Left ventricle myocardium inferior (tissue), 1 donor: ENCODE measurements around the gene TRPM2. TPM values are rescaled to one million over a fixed set of nuclear protein-coding genes. Genes with fewer than 3 reads are reported as not detected.
A peak's percentile ranks its signal among the peaks of the same experiment; 100 is the strongest.

Experiments used
- DNase-seq: peaks from one replicate; pipeline ENCODE4 v3.0.0-alpha.2; 2020
- H3K27ac ChIP-seq: fragments of 200-600 bp; replicated peaks from 2 replicates; pipeline ENCODE4 v1.8.0; 2021
- H3K27me3 ChIP-seq: fragments of 200-600 bp; 2 replicates; pipeline ENCODE4 v1.8.0; 2021; ENCODE audit warnings: low read depth
- H3K36me3 ChIP-seq: fragments of 200-600 bp; 2 replicates; pipeline ENCODE4 v1.8.0; 2021
- H3K4me1 ChIP-seq: fragments of 200-600 bp; 2 replicates; pipeline ENCODE4 v1.8.0; 2021
- H3K4me3 ChIP-seq: fragments of 200-600 bp; 2 replicates; pipeline ENCODE4 v1.8.0; 2021; ENCODE audit warnings: mild to moderate bottlenecking, moderate library complexity
- H3K9me3 ChIP-seq: fragments of 200-600 bp; replicated peaks from 2 replicates; pipeline ENCODE4 v1.8.0; 2021
- intact Hi-C: fragments of 100-400 bp; cut with micrococcal nuclease; formaldehyde crosslinking; loops from one replicate; pipeline ENCODE4 v1.11.0; 2022
- total RNA-seq: library from RNA; stranded (reverse); fragmentation: NEBNext Ultra II Directional; extraction: Animal tissue kit (Norgen Biotek cat#: 25700); gene quantifications from one replicate; pipeline ENCODE4 v1.2.1, GENCODE V29; 2021
- TF ChIP-seq, protein P1 (sequence below): fragments of 200-600 bp; IDR thresholded peaks from 2 replicates; pipeline ENCODE4 v1.8.0; 2021; ENCODE audit warnings: antibody characterized with exemption, mild to moderate bottlenecking, borderline replicate concordance
- donor health status: DM: no; HTN: yes; CAD: no; lungs with severe emphysema.

Gene TRPM2
- total RNA-seq, 1 donor from 2014 or later = 1.8 TPM

DNA sequence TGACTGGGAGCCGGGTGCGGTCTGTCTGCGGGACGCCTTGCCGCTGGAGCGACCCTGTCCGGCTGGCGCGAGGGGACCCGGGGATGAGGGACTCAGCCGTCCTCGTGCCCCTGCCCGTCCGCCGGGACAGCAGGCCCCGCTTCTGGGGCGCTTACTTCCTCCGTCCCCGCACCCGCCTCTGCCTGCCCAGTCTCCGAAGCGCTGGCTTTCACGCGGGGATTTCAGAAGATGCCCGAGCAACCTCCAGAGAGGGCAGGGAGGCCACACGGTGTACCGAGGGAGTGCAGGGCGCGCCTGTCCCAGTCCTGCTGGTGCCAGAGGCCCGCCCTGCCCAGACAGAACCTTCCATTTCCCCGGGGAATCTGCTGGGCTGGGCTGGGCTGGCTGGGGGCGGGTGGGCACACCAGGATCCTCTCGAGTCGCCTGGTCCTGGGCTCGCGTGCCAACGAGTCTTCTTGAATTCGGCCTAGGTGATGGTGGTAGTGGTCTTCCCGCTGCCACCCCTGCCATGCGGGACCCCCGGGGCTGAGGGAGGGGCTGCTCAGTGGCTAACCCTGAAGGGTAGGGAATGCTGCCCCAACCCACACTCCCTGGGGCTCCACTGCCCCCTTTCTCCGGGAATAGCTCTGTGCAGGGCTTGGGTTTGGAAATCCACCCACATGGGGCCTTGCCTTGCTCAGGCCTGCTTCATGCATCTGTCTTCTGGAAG is 2.5 kb upstream of the TRPM2 start:
- Histone ChIP-seq H3K4me1 (peaks cover 4% of the 10 kb centered on the region), H3K4me3 (peak overlapping the region; percentile 11), H3K9me3 (no peaks in the 10 kb centered on the region), H3K27ac (no peak overlapping the region), H3K27me3 (peaks cover 83% of the 10 kb centered on the region), H3K36me3 (no peaks in the 10 kb centered on the region)
- intact Hi-C loops = no loop called here
- TF ChIP-seq, protein P1, sequence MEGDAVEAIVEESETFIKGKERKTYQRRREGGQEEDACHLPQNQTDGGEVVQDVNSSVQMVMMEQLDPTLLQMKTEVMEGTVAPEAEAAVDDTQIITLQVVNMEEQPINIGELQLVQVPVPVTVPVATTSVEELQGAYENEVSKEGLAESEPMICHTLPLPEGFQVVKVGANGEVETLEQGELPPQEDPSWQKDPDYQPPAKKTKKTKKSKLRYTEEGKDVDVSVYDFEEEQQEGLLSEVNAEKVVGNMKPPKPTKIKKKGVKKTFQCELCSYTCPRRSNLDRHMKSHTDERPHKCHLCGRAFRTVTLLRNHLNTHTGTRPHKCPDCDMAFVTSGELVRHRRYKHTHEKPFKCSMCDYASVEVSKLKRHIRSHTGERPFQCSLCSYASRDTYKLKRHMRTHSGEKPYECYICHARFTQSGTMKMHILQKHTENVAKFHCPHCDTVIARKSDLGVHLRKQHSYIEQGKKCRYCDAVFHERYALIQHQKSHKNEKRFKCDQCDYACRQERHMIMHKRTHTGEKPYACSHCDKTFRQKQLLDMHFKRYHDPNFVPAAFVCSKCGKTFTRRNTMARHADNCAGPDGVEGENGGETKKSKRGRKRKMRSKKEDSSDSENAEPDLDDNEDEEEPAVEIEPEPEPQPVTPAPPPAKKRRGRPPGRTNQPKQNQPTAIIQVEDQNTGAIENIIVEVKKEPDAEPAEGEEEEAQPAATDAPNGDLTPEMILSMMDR = no peak
- no peak for DNase-seq

DNA sequence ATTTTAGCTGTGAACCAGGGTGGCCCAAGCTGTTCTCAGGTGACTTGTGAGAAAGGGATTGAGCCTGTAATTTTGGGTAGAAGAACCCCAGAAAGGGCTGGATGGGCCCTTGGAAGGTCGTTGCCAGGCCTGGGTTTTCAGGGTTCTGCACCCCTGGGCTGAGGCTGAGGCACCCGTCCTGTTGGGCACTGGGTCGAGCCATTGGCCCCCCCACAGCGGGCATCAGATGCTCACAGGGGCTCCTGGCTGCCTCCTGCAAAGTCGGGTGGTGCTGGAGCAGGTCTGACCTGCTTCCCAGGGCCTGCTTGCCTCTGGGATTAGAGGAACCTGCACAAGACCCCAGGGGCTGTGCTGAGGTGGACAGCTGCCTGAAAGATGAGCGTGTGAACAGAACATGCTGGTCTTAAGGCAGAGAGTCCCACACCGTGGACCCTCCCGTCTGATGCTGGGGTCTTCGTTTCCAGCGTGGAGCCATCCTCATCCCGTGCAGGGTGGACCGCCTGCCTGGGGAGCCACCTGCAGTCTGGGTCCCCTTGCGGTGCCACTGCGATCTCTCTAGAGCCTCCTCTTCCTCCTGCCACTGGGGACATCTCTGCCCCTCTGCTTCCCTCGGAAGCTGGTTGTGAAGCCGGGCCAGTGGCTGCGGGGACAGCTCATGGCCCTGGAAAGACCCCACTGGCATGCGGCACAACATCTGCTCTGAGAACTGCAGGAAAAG is 1.7 kb upstream of the TRPM2 start:
- Histone ChIP-seq H3K4me3 (no peak overlapping the region), H3K4me1 (peaks cover 4% of the 10 kb centered on the region), H3K27me3 (peaks cover 78% of the 10 kb centered on the region), H3K27ac (no peak overlapping the region), H3K36me3 (no peaks in the 10 kb centered on the region), H3K9me3 (no peaks in the 10 kb centered on the region)
- intact Hi-C loops = no loop called here
- no peak for DNase-seq
- TF ChIP-seq, protein P1 = no peak

DNA sequence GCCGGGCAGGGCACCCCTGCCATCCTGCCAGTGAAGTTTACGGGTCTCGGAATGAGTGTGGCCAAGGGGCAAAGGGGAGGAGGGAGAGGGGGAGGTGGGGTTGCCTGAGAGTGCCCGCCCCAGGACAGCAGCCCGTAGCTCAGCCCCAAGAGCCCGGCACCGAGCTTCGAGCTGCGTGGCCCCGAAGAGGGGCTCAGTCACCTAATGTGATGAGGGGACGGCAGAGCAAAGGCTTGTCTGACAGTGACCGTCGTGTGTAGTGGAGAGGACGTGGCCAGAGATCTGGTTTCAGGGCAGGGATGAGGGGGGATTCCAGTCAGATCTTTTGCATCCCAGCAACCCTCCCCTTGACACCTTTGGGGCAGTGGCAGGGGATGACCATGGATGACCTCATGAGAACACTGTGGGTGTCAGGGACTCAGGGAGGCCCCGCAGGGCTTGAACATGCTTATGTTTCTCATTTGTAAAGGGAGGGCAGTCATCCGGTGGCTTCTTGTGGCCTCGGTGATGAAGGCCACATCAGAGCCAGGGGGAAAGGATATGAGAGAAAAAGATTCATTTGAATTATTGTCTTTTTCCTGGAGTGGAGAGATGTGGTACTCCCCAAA is 1.1 kb upstream of the TRPM2 start:
- H3K4me1 ChIP-seq = peaks cover 4% of the 10 kb centered on the region
- DNase-seq = no peak
- TF ChIP-seq, protein P1 = no peak
- H3K4me3 ChIP-seq = no peak overlapping the region
- intact Hi-C loops = no loop called here
- H3K9me3 ChIP-seq = no peaks in the 10 kb centered on the region
- no peaks in the 10 kb centered on the region for H3K36me3 ChIP-seq
- peak overlapping the region; percentile 69 for H3K27ac ChIP-seq
- H3K27me3 ChIP-seq = peaks cover 76% of the 10 kb centered on the region

DNA sequence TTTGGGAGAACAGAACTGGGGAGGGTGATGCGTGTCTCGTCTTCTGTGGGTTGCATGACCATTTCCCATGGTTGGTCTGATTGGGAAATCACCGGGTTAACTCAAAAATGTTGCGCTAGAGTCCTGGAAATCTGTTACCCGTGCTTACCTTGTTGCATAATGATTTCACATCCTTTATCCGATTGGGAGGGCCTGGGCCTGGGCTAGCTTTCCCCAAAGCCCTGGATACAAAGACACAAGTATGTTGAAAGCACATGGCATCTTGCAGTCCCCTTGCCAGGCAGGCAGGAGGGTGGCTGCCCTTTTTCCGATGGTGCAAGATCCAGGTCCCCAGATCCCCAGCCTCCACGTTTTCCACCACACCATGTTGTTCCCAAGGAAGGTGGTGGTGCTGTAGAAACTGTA is 582 bp downstream of the TRPM2 start:
- peak overlapping the region; percentile 69 for H3K27ac ChIP-seq
- H3K9me3 ChIP-seq = no peaks in the 10 kb centered on the region
- H3K4me3 ChIP-seq = peak overlapping the region; percentile 42
- H3K27me3 ChIP-seq = peaks cover 67% of the 10 kb centered on the region
- no peaks in the 10 kb centered on the region for H3K36me3 ChIP-seq
- TF ChIP-seq, protein P1 = no peak
- H3K4me1 ChIP-seq = peaks cover 4% of the 10 kb centered on the region
- intact Hi-C loops = no loop called here
- DNase-seq = no peak

DNA sequence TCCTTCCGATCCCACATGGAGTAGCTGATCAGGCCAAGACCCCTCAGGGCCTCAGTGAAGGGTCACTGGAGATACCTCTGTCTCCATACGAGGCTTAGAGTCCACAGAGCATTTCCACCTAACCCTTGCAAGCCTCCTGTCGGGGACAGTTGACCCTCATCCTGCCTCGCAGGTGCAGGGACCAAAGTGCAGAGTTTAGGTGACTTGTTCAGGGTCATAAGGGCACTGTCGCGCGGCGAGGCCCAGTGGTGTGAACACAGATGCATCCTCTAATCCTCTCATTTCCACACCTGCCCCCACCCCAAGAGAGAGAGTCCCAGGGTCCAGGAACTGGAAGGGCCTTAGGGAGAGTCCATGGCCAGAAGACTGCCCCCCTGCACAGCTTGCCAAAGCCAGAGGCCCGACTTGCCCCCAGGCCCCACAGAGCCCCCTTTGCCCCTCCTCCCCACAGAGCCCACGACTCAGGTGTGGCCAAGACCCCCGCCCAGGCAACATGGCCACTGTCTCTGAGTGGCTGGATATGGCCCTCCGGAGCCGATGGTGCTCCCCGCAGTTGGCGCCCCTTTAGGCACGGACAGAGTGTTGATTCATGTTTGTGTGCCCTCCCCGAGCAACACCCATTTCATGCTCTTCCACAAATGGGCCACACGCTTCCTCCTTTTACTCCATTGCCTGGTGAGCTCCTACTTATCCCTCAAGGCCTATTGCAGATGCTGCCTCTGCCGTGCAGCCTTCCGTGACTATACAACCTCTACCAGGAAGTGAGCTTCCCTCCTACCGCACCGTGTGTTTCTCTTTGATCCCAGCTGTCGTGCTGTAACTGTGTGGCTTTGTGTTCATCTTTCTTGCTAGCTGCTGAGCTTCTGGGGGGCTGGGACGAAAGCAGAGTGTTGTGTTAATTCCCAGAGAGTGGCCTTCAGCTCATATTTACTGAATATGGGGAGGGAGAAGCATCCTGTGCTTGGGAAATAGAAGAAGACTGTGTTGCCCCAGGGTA is 1.7 kb downstream of the TRPM2 start:
- TF ChIP-seq, protein P1 = no peak
- Histone ChIP-seq H3K27ac (no peak overlapping the region), H3K27me3 (peaks cover 65% of the 10 kb centered on the region), H3K4me3 (peak overlapping the region; percentile 42), H3K9me3 (no peaks in the 10 kb centered on the region), H3K4me1 (no peaks in the 10 kb centered on the region), H3K36me3 (no peaks in the 10 kb centered on the region)
- intact Hi-C loops = no loop called here
- no peak for DNase-seq
